Fibroblast of lung (primary cell): ENCODE data around the gene GNAS. TPM values are rescaled to one million over a fixed set of nuclear protein-coding genes. Genes with fewer than 3 reads are reported as not detected.

Experiments
- DNase-seq, 2 donors: peaks; one replicate each; pipeline versions ENCODE4 v3.0.0 to v3.0.0-alpha.2; 2010; ENCODE audit warnings: low read depth in 2 of 2
- H2AFZ ChIP-seq: 2 replicates; pipeline ENCODE4 v1.5.1; 2012; ENCODE audit warnings: low read length, control low read depth, inconsistent platforms
- H3K27ac ChIP-seq: 2 replicates; pipeline ENCODE4 v1.5.1; 2011; ENCODE audit warnings: low read length, control low read depth; ENCODE audit not compliant: insufficient read depth
- H3K27me3 ChIP-seq: 2 replicates; pipeline ENCODE4 v1.5.1; 2011; ENCODE audit warnings: mild to moderate bottlenecking, low read length; ENCODE audit not compliant: control insufficient read depth, insufficient read depth
- H3K36me3 ChIP-seq: 2 replicates; pipeline ENCODE4 v1.5.1; 2011; ENCODE audit warnings: low read length; ENCODE audit not compliant: control insufficient read depth, insufficient read depth
- H3K4me1 ChIP-seq: 2 replicates; pipeline ENCODE4 v1.5.1; 2011; ENCODE audit warnings: low read length; ENCODE audit not compliant: control insufficient read depth, insufficient read depth; ENCODE audit errors: extremely low read depth
- H3K4me2 ChIP-seq: 2 replicates; pipeline ENCODE4 v1.5.1; 2011; ENCODE audit warnings: low read length, control low read depth; ENCODE audit not compliant: insufficient read depth; ENCODE audit errors: extremely low read depth
- H3K4me3 ChIP-seq, 4 experiments: fragments of 200-600 bp in 1 of 4; sonication (generic) in 1 of 4; replicated peaks in 1 of 4; 2 replicates each; pipeline ENCODE4 v1.5.1; 2011 to 2016; ENCODE audit warnings: low read length in 4 of 4, low read depth in 3 of 4, mild to moderate bottlenecking in 3 of 4, control low read depth in 2 of 4, inconsistent platforms in 1 of 4, mixed read lengths in 1 of 4; ENCODE audit not compliant: insufficient read depth in 1 of 4; ENCODE audit errors: control extremely low read depth in 1 of 4
- H3K79me2 ChIP-seq: 2 replicates; pipeline ENCODE4 v1.5.1; 2012; ENCODE audit warnings: mild to moderate bottlenecking, low read length, inconsistent platforms; ENCODE audit not compliant: control insufficient read depth, insufficient read depth
- H3K9ac ChIP-seq: 2 replicates; pipeline ENCODE4 v1.5.1; 2011; ENCODE audit warnings: mild to moderate bottlenecking, low read length, control low read depth; ENCODE audit not compliant: insufficient read depth
- H3K9me3 ChIP-seq: 2 replicates; pipeline ENCODE4 v1.5.1; 2012; ENCODE audit warnings: low read depth, low read length; ENCODE audit not compliant: control insufficient read depth, insufficient read depth
- H4K20me1 ChIP-seq: 2 replicates; pipeline ENCODE4 v1.5.1; 2011; ENCODE audit warnings: low read length; ENCODE audit not compliant: control insufficient read depth, insufficient read depth; ENCODE audit errors: extremely low read depth
- EZH2 ChIP-seq: IDR thresholded peaks from 2 replicates; pipeline ENCODE4 v1.5.1; 2012; ENCODE audit warnings: low read length, control low read depth, mild to moderate bottlenecking; ENCODE audit errors: missing control alignments
- polyA plus RNA-seq, 2 donors: library from polyadenylated mRNA; depleted of rRNA in 1 of 2; stranded (reverse) in 1 of 2; unstranded in 1 of 2; fragments of >200 nt; gene quantifications; 2 replicates each; pipeline ENCODE4 v1.2.1, GENCODE V29; 2011 to 2012; ENCODE audit warnings: missing spikeins in 1 of 2
- total RNA-seq: library from RNA; depleted of rRNA; stranded (reverse); fragments of >200 nt; gene quantifications from 2 replicates; pipeline ENCODE4 v1.2.1, GENCODE V29; 2014
- TF ChIP-seq, protein P1 (sequence below), 2 donors: IDR thresholded peaks in 1 of 2; conservative IDR thresholded peaks in 1 of 2; 1 replicate in 1 of 2; 2 replicates in 1 of 2; pipeline ENCODE4 v1.5.1; 2011 to 2012; ENCODE audit warnings: low read length in 2 of 2, control low read depth in 1 of 2, inconsistent platforms in 1 of 2, low read depth in 1 of 2, mild to moderate bottlenecking in 1 of 2

GNAS gene
- total and polyA plus RNA-seq, 2 donors (not counting 1 experiment from before 2014, with no cell fraction given): 421 to 1,357 TPM

DNA sequence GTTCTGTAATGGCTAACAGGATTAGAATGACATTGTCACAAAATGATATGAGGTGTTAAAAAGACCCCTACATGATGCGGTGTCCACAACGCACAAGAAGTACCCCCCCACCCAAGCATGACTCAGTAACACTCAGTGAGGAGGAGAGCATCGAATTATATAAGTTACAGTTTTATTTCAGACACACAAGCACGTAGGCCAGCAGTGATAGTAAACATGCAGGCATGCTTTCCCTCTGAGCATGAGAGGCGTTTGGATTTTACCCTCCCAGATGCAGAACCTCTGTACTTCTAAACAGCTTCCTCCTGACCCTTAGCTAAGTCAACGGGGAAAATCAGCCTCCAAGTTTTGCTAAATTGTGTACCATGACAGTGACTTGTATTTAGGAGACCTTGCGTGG is 23.9 kb downstream of the GNAS start:
- no peak overlapping the region for H2AFZ ChIP-seq
- H3K27me3 ChIP-seq: peaks cover 2% of the 10 kb centered on the region
- no peaks in the 10 kb centered on the region for H3K9me3 ChIP-seq
- no peak overlapping the region for H3K4me3 ChIP-seq
- no peaks in the 10 kb centered on the region for H3K79me2 ChIP-seq
- H4K20me1 ChIP-seq: no peaks in the 10 kb centered on the region
- no peaks in the 10 kb centered on the region for H3K4me1 ChIP-seq
- DNase-seq: no peak
- H3K4me2 ChIP-seq: no peak overlapping the region
- TF ChIP-seq, protein P1, sequence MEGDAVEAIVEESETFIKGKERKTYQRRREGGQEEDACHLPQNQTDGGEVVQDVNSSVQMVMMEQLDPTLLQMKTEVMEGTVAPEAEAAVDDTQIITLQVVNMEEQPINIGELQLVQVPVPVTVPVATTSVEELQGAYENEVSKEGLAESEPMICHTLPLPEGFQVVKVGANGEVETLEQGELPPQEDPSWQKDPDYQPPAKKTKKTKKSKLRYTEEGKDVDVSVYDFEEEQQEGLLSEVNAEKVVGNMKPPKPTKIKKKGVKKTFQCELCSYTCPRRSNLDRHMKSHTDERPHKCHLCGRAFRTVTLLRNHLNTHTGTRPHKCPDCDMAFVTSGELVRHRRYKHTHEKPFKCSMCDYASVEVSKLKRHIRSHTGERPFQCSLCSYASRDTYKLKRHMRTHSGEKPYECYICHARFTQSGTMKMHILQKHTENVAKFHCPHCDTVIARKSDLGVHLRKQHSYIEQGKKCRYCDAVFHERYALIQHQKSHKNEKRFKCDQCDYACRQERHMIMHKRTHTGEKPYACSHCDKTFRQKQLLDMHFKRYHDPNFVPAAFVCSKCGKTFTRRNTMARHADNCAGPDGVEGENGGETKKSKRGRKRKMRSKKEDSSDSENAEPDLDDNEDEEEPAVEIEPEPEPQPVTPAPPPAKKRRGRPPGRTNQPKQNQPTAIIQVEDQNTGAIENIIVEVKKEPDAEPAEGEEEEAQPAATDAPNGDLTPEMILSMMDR (conservative IDR thresholded peaks at IDR 0.05 in 1 of 2, IDR thresholded peaks at IDR 0.05 in 1 of 2; ENCODE audit: low read depth in 1 of 2, low read length in 2 of 2): no peak
- TF ChIP-seq EZH2: no peak
- no peaks in the 10 kb centered on the region for H3K36me3 ChIP-seq
- no peak overlapping the region for H3K27ac ChIP-seq
- H3K9ac ChIP-seq: no peak overlapping the region

DNA sequence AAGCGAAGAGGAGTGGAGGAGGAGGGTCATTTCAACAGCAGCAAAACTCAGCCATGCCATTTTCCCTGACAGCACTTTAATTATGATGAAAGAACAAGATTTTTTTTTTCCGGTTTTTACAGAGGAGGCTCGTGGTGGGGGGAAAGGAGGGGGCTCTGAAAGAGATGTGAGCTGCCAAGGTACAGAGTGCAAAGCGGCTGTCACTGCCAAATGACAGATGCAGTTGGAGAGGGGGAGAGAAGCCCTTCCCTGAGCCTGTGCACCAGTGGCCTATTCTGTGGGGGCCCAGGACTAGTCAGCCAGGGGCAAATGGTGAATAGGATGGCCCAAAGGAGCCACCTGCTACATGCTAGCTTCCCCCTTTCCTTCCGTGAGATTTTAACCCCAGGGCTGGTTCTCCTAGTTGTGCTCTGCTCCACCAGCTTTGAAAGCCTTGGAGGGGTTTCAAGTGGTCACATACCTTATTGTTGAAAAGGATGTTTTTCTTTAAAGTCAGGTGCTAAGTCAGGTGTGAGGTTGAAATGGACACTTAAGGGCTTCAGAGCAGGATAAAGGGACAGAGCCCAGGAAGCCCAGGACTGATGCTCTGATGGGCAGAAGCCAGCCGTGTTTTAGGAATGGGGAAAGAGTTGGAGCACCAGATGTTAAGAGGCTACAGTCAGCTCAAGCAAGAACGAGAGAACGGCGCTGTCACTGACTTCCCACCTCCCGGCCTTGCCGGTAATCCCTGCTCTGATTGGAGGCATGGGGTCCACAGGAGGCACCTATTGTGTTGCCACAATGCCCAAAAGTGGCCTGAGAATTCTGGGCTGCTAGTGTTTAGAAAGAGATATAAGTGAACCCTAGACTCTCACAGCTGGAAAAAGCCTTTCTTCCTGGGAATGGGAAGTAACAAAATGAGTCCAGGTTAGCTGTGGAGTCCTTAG is 24.8 kb downstream of the GNAS start:
- Histone ChIP-seq H3K9me3 (no peaks in the 10 kb centered on the region), H3K79me2 (no peaks in the 10 kb centered on the region), H3K4me3 (no peak overlapping the region), H3K27ac (no peak overlapping the region), H3K9ac (no peak overlapping the region), H4K20me1 (no peaks in the 10 kb centered on the region), H3K27me3 (peaks cover 2% of the 10 kb centered on the region), H3K36me3 (no peaks in the 10 kb centered on the region), H3K4me1 (no peaks in the 10 kb centered on the region), H3K4me2 (no peak overlapping the region), H2AFZ (no peak overlapping the region)
- DNase-seq: no peak
- TF ChIP-seq EZH2: no peak
- TF ChIP-seq, protein P1 (conservative IDR thresholded peaks at IDR 0.05 in 1 of 2, IDR thresholded peaks at IDR 0.05 in 1 of 2; ENCODE audit: low read depth in 1 of 2, low read length in 2 of 2): no peak

DNA sequence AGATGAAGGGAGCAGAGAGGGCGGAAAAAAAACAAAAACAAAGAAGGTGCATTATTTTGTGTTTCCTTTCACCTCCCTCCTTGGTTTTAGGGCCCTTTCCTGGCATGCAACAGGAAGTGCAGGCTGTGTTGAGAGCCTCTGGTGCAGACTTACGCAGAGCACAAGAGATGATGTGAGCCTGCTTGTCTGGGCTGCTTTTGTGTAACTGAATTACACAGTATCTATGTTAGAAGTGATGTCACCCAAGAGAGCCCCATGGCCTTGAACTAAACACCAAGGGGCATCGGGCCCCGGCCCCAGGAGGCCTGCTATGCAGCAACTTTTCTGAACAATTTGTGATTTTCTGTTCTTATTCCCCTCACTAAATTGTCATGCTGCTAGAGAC is 25.5 kb downstream of the GNAS start:
- Histone ChIP-seq H4K20me1 (no peaks in the 10 kb centered on the region), H2AFZ (no peak overlapping the region), H3K4me3 (no peak overlapping the region), H3K36me3 (no peaks in the 10 kb centered on the region), H3K4me1 (no peaks in the 10 kb centered on the region), H3K79me2 (no peaks in the 10 kb centered on the region), H3K4me2 (no peak overlapping the region), H3K9me3 (no peaks in the 10 kb centered on the region), H3K9ac (no peak overlapping the region), H3K27ac (no peak overlapping the region), H3K27me3 (peaks cover 2% of the 10 kb centered on the region)
- DNase-seq: no peak
- TF ChIP-seq, protein P1 (conservative IDR thresholded peaks at IDR 0.05 in 1 of 2, IDR thresholded peaks at IDR 0.05 in 1 of 2; ENCODE audit: low read depth in 1 of 2, low read length in 2 of 2): no peak
- no peak for TF ChIP-seq EZH2
